Ovary (tissue), 9 donors: ENCODE results near the gene ZNF100. TPM values are rescaled to one million over a fixed set of nuclear protein-coding genes. Genes with fewer than 3 reads are reported as not detected.

Experiments used
- DNase-seq, 5 donors: peaks; one replicate each; pipeline ENCODE4 v3.0.0-alpha.2; 2019 to 2020
- H3K27ac ChIP-seq, 2 donors: fragments of 200-600 bp; one replicate each; pipeline versions ENCODE4 v1.5.1 to v1.8.0; 2019 to 2022
- H3K27me3 ChIP-seq: fragments of 200-600 bp; one replicate; pipeline ENCODE4 v1.8.0; 2022
- H3K36me3 ChIP-seq: fragments of 200-600 bp; sonication (generic); one replicate; pipeline ENCODE4 v1.5.1; 2019
- H3K4me1 ChIP-seq: one replicate; pipeline ENCODE4 v1.8.1; 2013; ENCODE audit warnings: mild to moderate bottlenecking, moderate library complexity; ENCODE audit not compliant: insufficient read depth
- H3K4me3 ChIP-seq: fragments of 200-600 bp; sonication (generic); one replicate; pipeline ENCODE4 v1.5.1; 2017
- H3K9me3 ChIP-seq, 2 donors: fragments of 200-600 bp in 1 of 2; sonication (generic) in 1 of 2; one replicate each; pipeline versions ENCODE4 v1.5.1 to v1.8.1; 2013 to 2019; ENCODE audit warnings: mild to moderate bottlenecking in 1 of 2, moderate library complexity in 1 of 2
- CTCF ChIP-seq, 3 donors: fragments of 450-650 bp in 2 of 3; fragments of 200-600 bp in 1 of 3; IDR thresholded peaks; one replicate each; pipeline versions ENCODE4 v1.5.1 to v1.8.0; 2016 to 2022; ENCODE audit warnings: antibody characterized with exemption in 3 of 3, mild to moderate bottlenecking in 1 of 3
- EP300 ChIP-seq: sonication (generic); formaldehyde crosslinking; IDR thresholded peaks from one replicate; pipeline ENCODE4 v1.6.1; 2017; ENCODE audit warnings: antibody characterized with exemption
- POLR2A ChIP-seq: fragments of 450-650 bp; IDR thresholded peaks from one replicate; pipeline ENCODE4 v1.6.1; 2017; ENCODE audit warnings: antibody characterized with exemption, mild to moderate bottlenecking, moderate library complexity
- WGBS, 3 donors: extraction: QIAGEN DNeasy Blood & Tissue Kit in 1 of 3; methylation state at CpG; one replicate each; pipeline versions ENCODE4 v1.1.5 to v1.1.7; 2013 to 2017; 5-methylcytosine and 5-hydroxymethylcytosine counted together
- intact Hi-C, 4 donors: fragments of 100-400 bp; cut with DNase I; formaldehyde crosslinking; loops; one replicate each; pipeline versions ENCODE4 v1.11.0 to v1.15.1; 2022 to 2023
- polyA plus RNA-seq, 2 donors: library from polyadenylated mRNA; stranded (reverse); fragments of 200-250 nt in 1 of 2; fragments of 350-450 nt in 1 of 2; fragmentation: Illumina TruSeq in 1 of 2; extraction: RNeasy Lipid Tissue Mini Kit (QIAGEN cat#74804) in 1 of 2; gene quantifications; one replicate each; pipeline ENCODE4 v1.2.3, GENCODE V29; 2013 to 2014
- total RNA-seq, 7 donors: library from RNA; depleted of rRNA in 2 of 7; stranded (reverse); fragments of >200 nt in 2 of 7; fragmentation: NEBNext Ultra II Directional in 3 of 7; extraction: Animal tissue kit (Norgen Biotek cat#: 25700) in 3 of 7; gene quantifications; one replicate each; pipeline versions ENCODE4 v1.1.0 to v1.2.4, GENCODE V29; 2016 to 2023
- donor health status: DM: no; HTN: no; CAD: no; lungs with moderate emphysema.
- donor health status: DM: no; HTN: no; CAD: no.
- donor health status: Bipolar disorder and iron deficiency.
- donor health status: DM: yes; HTN: yes; CAD: no.
- donor health status: DM: no; HTN: no; CAD: no.
- donor health status: DM: yes; HTN: yes; CAD: no.

Gene ZNF100
- total and polyA plus RNA-seq, 9 donors, result 2.8 to 23.6 (median 16.6) TPM

- Histone ChIP-seq H3K4me3 (no peak overlapping the region), H3K27ac (no peak overlapping the region), H3K4me1 (peaks cover 2% of the 10 kb centered on the region), H3K36me3 (no peaks in the 10 kb centered on the region), H3K9me3 (no peaks in the 10 kb centered on the region), H3K27me3 (no peaks in the 10 kb centered on the region)
- 78 to 88% (median 85%) methylated on average over 3 of the region's 3 CpGs for WGBS, 3 donors
- DNase-seq, result no peak
- intact Hi-C loops, result no loop called here
- no peak for TF ChIP-seq EP300
- no peak for TF ChIP-seq CTCF (IDR thresholded peaks at IDR 0.05)
- no peak for TF ChIP-seq POLR2A
These were observed 78.9 kb downstream of the ZNF100 start for GRCh38 chr19:21688464-21688863.

- WGBS, 3 donors, result 70 to 80% (median 74%) methylated on average over 3 of the region's 3 CpGs
- no peaks in the 10 kb centered on the region for H3K27me3 ChIP-seq
- no peak for DNase-seq
- H3K4me1 ChIP-seq, result no peaks in the 10 kb centered on the region
- no peak overlapping the region for H3K27ac ChIP-seq
- intact Hi-C loops, result no loop called here
- no peak overlapping the region for H3K4me3 ChIP-seq
- TF ChIP-seq POLR2A, result no peak
- no peak for TF ChIP-seq CTCF (IDR thresholded peaks at IDR 0.05)
- no peak for TF ChIP-seq EP300
- H3K9me3 ChIP-seq, result no peaks in the 10 kb centered on the region
- H3K36me3 ChIP-seq, result no peaks in the 10 kb centered on the region
These were observed 86.7 kb downstream of the ZNF100 start for GRCh38 chr19:21680671-21681070.

- H3K9me3 ChIP-seq, result no peaks in the 10 kb centered on the region
- no peaks in the 10 kb centered on the region for H3K36me3 ChIP-seq
- no peak overlapping the region for H3K4me3 ChIP-seq
- no peaks in the 10 kb centered on the region for H3K4me1 ChIP-seq
- no peak overlapping the region for H3K27ac ChIP-seq
- intact Hi-C loops, result no loop called here
- TF ChIP-seq EP300 (no peak), CTCF (IDR thresholded peaks at IDR 0.05) (no peak), POLR2A (no peak)
- H3K27me3 ChIP-seq, result no peaks in the 10 kb centered on the region
- no peak for DNase-seq
- 85 to 88% (median 85%) methylated on average over 5 of the region's 5 CpGs for WGBS, 3 donors
These were observed 87.4 kb downstream of the ZNF100 start for GRCh38 chr19:21680026-21680425.

- no peak overlapping the region for H3K27ac ChIP-seq
- H3K9me3 ChIP-seq, result no peaks in the 10 kb centered on the region
- H3K36me3 ChIP-seq, result no peaks in the 10 kb centered on the region
- TF ChIP-seq CTCF (IDR thresholded peaks at IDR 0.05) (no peak), POLR2A (no peak), EP300 (no peak)
- DNase-seq, result no peak
- H3K4me3 ChIP-seq, result no peak overlapping the region
- no peaks in the 10 kb centered on the region for H3K27me3 ChIP-seq
- intact Hi-C loops, result no loop called here
- H3K4me1 ChIP-seq, result no peaks in the 10 kb centered on the region
- 73 to 80% (median 79%) methylated on average over 38 of the region's 38 CpGs for WGBS, 3 donors
These were observed 89.5 kb downstream of the ZNF100 start for GRCh38 chr19:21677696-21678418.
